GM23338 (cell line): ENCODE measurements around the gene DKK2.

Experiments used
- POLR2AphosphoS5 ChIP-seq: IDR thresholded peaks from 2 replicates; pipeline ENCODE4 v1.6.1; 2016; ENCODE audit warnings: antibody characterized with exemption, low read depth
- TF ChIP-seq, protein P1 (sequence below), 2 experiments: fragments of 200-600 bp in 1 of 2; sonication (generic) in 1 of 2; conservative IDR thresholded peaks; 2 replicates each; pipeline versions ENCODE4 v1.5.1 to v1.6.1; 2016 to 2017; ENCODE audit warnings: antibody characterized with exemption in 2 of 2, low read depth in 2 of 2, mild to moderate bottlenecking in 2 of 2, moderate library complexity in 1 of 2
- TF ChIP-seq, protein P2 (sequence below): fragments of 250-450 bp; sonication (Bioruptor Pico); IDR thresholded peaks from 2 replicates; pipeline ENCODE4 v1.5.0; 2020; ENCODE audit warnings: mild to moderate bottlenecking, moderate library complexity

DNA sequence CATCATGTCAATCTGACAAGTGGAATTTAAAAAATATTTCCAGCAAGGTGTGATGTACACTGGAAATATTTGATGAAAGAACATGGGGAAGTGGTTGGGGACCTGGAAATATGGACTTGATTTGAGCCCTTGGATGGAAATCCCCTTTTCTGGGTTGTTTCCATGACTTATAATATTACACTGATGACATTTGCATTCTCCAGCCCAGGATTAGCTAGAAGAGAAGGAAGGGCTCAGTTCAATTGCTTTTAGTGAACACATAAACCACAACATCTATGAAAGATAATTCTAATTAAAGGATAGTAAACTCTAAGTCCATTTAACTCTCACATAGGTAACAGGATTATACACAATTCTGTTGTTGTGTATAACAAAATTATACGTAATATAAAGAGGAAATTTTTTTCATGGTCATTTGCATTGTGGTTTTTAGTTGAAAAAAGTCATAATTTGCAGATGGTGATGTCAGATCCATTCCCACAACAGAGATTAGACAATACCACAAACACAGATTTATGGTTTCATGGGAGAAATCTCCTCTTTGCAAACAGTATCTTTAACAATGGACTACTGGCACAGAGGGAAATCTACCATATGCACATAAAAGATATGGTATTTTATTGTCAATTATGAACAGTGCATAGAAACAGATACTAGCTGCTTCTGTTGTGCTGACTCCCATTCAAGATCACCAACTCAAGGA, 126.5 kb downstream of the DKK2 start:
- TF ChIP-seq POLR2AphosphoS5, result no peak
- TF ChIP-seq, protein P1, sequence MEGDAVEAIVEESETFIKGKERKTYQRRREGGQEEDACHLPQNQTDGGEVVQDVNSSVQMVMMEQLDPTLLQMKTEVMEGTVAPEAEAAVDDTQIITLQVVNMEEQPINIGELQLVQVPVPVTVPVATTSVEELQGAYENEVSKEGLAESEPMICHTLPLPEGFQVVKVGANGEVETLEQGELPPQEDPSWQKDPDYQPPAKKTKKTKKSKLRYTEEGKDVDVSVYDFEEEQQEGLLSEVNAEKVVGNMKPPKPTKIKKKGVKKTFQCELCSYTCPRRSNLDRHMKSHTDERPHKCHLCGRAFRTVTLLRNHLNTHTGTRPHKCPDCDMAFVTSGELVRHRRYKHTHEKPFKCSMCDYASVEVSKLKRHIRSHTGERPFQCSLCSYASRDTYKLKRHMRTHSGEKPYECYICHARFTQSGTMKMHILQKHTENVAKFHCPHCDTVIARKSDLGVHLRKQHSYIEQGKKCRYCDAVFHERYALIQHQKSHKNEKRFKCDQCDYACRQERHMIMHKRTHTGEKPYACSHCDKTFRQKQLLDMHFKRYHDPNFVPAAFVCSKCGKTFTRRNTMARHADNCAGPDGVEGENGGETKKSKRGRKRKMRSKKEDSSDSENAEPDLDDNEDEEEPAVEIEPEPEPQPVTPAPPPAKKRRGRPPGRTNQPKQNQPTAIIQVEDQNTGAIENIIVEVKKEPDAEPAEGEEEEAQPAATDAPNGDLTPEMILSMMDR (conservative IDR thresholded peaks at IDR 0.05; ENCODE audit: low read depth in 2 of 2), result no peak
- TF ChIP-seq, protein P2, sequence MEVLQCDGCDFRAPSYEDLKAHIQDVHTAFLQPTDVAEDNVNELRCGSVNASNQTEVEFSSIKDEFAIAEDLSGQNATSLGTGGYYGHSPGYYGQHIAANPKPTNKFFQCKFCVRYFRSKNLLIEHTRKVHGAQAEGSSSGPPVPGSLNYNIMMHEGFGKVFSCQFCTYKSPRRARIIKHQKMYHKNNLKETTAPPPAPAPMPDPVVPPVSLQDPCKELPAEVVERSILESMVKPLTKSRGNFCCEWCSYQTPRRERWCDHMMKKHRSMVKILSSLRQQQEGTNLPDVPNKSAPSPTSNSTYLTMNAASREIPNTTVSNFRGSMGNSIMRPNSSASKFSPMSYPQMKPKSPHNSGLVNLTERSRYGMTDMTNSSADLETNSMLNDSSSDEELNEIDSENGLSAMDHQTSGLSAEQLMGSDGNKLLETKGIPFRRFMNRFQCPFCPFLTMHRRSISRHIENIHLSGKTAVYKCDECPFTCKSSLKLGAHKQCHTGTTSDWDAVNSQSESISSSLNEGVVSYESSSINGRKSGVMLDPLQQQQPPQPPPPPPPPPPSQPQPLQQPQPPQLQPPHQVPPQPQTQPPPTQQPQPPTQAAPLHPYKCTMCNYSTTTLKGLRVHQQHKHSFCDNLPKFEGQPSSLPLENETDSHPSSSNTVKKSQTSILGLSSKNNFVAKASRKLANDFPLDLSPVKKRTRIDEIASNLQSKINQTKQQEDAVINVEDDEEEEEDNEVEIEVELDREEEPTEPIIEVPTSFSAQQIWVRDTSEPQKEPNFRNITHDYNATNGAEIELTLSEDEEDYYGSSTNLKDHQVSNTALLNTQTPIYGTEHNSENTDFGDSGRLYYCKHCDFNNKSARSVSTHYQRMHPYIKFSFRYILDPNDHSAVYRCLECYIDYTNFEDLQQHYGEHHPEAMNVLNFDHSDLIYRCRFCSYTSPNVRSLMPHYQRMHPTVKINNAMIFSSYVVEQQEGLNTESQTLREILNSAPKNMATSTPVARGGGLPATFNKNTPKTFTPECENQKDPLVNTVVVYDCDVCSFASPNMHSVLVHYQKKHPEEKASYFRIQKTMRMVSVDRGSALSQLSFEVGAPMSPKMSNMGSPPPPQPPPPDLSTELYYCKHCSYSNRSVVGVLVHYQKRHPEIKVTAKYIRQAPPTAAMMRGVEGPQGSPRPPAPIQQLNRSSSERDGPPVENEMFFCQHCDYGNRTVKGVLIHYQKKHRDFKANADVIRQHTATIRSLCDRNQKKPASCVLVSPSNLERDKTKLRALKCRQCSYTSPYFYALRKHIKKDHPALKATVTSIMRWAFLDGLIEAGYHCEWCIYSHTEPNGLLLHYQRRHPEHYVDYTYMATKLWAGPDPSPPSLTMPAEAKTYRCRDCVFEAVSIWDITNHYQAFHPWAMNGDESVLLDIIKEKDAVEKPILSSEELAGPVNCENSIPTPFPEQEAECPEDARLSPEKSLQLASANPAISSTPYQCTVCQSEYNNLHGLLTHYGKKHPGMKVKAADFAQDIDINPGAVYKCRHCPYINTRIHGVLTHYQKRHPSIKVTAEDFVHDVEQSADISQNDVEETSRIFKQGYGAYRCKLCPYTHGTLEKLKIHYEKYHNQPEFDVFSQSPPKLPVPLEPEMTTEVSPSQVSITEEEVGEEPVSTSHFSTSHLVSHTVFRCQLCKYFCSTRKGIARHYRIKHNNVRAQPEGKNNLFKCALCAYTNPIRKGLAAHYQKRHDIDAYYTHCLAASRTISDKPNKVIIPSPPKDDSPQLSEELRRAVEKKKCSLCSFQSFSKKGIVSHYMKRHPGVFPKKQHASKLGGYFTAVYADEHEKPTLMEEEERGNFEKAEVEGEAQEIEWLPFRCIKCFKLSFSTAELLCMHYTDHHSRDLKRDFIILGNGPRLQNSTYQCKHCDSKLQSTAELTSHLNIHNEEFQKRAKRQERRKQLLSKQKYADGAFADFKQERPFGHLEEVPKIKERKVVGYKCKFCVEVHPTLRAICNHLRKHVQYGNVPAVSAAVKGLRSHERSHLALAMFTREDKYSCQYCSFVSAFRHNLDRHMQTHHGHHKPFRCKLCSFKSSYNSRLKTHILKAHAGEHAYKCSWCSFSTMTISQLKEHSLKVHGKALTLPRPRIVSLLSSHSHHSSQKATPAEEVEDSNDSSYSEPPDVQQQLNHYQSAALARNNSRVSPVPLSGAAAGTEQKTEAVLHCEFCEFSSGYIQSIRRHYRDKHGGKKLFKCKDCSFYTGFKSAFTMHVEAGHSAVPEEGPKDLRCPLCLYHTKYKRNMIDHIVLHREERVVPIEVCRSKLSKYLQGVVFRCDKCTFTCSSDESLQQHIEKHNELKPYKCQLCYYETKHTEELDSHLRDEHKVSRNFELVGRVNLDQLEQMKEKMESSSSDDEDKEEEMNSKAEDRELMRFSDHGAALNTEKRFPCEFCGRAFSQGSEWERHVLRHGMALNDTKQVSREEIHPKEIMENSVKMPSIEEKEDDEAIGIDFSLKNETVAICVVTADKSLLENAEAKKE (CRISPR knock-in tag), result no peak
